Brain pericyte (primary cell): ENCODE measurements around the gene LRRC8D.

Experiments used
- DNase-seq: peaks from one replicate; pipeline ENCODE4 v3.0.0-alpha.2; 2012; ENCODE audit warnings: low read depth, low spot score

The LRRC8D gene

DNA sequence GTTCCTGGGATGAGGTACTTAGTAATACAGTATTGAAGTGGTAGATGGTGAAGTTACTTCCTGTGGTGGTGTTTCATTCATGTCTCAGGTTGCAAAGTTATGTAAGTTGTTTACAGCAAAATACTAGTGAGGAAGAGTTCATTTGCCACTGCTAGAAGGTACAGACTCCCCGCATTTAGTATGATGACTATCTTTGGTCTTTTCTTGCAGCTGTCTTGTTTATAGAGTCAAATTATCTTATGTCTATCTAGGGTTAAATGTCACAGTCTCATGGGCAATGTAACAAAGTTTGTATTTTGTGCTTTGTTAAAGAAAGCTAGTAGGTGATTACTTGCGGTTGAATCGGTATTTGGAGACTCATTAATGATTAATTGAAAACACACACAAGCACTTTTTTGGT, 50.2 kb downstream of the LRRC8D start:
- no peak for DNase-seq

DNA sequence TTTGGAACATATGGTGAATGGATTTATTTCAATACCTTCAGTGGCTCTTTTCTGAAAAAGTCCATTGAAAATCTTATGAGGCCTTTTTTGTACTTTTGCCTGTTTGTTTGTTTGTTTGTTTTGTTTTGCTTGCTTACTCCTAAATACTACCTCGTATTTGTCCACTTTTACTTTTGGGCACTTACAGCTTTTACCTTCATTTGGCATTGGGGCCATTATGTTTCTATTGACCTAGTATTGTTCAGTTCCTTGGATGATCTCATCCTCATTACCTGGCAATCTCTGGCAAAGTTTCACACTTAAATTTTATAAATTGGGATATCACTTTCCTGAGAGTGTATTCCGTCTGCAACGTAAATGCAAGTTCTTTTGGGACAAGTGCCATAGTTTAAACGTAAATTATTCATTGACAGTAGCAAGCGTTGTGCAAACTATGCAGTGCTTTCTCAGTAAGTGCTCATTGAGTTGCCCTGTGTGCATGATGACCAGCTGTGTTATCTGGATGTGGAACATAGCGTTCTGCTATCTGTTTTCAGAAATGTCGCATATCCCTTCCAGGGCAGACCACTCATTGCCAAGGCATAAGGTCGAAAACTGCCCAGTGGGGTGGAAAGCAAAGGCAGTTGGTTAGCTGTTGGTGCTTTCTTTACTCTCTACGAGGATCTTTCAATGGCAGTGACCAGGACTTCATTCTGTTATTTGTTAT, 51.1 kb downstream of the LRRC8D start:
- no peak for DNase-seq

DNA sequence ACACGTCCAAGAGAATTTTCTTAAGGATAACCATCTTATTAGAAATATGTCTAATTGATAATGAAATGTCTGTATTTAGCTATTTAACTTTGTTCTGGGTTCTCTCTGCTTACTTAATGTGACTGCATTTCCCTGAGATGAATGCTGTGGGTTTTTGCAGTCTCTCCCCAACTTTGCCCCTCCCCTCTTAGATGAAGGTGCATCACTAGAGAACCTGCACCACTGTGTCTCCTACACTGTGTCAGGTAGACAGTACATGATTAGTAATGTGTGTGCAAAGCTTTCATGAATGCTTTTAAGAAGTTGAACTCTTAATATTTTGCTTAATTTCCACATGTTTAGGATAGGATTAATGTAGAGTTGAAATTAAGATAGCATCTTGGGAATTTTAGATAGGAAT, 51.7 kb downstream of the LRRC8D start:
- no peak for DNase-seq

DNA sequence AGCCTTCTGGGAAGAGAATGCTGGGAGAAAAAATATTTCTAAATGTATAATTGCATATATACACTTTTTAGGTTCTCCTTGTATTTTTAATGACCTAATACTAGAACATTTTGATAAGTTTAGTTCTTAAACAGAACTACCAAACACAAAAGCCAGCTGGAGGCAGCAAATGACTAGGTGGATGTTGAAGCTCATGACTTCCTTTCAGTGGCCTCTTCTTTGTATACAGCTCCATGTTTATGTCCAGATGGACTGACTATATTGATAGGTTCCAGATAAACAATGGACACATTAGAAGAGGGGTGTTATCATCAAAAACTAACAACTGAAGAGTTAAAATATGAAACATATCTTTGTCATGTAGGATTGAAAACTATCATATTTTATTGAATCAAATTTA, 52.5 kb downstream of the LRRC8D start:
- no peak for DNase-seq

DNA sequence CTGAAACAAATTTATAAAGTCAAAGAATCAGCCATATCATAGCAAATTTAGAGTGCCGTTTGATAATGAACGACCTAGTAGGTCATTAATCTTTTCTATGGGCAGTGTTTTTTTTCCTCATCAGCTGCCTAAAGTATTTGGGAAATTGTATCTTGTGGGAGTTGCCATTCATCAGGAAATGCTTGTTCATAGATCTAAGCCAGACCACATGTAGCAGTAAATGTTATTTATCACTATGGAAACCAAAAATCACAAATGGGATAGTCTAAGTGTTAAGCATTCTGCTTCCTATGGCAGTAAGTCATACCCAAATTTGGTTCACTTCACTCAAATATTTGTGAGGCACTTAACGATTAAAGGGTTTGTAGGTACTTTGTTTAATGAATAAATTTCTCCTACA, 52.9 kb downstream of the LRRC8D start:
- no peak for DNase-seq

DNA sequence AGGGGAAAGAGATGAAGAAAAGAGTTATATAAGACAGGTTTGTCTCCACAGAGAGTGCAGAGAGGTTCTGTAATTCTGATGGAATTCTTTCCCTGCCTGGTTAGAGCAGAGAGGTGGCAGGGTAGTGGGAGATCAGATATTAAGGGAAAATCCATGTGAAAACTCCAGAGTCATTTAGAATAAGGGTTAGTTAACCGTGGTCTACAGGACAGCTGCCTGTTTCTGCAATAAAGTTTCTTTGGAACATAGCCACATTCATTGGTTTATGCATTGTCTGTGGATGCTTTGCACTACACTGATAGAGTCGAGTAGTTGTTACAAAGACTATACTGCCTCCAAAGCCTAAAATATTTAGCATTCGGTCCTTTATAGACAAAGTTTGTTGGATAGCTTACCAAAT, 55.6 kb downstream of the LRRC8D start:
- DNase-seq = no peak

DNA sequence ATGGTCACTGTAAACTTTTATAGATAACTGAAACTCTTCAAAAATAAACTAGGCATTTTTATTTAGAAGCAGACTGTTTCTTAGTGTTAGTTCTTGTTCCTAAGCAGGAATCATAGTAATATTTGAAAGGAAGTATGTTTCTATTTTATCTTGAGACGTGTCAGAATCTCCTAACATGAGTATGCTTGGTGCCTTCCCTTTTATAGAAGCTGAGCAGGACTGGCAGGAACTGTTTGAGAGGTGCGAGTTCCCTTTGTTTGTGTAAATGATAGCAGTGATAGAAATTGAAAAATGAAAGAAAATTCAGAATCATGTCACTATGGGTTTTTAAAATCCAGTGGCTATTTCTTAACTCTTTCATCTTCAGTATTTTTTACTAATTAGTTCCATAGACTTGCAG, 56.9 kb downstream of the LRRC8D start:
- DNase-seq = no peak

DNA sequence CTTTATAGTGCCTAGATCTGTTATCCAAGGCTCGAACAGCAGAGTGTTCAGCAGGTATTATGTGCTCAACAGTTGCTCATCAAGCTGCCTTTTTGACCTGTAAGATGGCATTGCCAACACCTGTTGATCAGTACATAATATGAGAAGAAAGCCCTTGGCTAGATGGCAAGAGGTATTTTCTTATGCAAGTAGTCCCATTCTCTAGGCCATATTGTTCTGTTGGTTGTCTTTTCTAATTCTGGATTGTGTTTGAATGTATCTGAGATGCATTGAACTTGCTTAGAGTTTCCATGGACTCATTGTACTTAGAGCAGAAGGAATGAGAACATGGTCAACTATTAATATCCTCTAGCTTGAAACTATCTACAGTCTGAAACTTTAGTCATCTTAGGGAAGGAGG, 57.4 kb downstream of the LRRC8D start:
- DNase-seq = no peak

DNA sequence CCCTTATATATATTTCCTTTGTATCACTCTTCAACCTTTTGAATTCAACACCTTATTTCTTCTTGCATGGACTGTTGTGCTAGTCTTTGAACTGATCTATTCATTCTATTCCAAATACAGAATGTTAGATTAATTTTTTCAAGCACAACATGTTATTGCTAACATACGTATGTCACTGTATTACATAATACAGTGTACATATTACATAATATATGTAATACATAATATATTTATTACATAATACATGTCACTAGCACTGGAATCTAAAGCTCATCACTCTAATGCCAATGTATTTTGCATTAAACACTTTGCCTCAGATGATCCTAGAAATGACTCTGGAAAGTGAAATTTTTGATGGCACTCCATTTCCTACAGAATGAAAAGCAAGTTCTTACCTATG, 59.8 kb downstream of the LRRC8D start:
- DNase-seq = no peak

DNA sequence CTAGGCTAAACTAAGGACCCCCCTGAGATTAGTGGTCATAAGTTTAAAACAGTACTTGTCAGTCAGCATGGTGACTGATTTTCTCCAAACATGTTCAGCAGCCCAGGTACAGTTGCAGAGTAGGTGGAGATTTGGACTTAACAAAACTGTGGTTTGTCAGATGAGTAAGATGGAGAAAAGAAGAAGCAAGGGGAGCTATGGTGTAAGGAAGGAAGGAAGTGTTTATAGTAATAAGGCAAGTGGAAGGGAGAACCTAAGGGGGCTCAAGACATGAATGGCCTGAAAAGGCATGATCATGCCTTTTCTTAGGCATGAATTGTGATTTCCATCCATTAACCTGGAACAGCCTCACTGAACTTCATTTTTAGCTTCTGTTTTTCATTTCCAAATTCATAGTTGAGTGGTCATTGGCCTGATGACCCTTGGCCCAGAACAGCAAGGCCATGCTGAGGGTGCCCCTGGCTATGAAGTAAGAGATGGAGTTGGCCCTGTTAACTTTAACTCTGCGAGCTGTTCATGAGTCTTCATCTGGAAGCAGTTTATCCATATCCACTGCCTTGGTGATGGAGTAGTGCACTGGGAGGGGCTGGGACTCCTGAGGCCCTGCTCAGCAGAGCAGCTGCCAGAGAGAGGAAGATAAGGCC, 60.7 kb downstream of the LRRC8D start:
- no peak for DNase-seq

DNA sequence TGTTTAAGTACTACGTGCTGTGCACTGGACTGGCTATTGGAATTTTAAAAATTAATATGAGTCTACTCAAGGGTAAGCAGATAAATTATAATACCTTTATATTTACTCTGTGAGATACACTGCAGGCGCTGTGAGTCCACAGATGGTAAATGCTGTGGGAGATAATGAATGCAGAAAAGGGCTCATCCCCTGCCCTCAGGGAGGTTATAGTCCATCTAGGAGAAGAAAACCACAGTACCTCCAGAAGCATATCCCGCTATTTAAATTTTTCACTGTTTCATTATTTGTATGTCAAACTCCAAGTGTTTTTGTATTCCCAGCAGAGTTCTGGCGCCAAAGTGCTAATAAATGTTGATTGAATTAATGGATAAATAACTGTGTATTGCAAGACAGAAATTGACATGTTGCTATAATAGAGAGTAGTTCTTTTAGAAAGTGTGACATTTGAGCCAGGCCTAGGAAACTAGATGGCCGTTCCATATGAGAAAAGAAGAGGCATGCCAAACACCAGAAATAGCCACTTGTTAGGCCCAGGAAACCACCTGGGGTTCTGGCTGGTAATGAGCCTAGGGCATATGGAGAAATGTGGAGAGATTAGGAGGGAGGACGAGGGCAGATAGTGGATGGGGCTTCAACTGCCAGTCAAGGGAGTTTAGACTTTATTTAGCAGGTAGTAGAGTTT, 61.7 kb downstream of the LRRC8D start:
- no peak for DNase-seq

DNA sequence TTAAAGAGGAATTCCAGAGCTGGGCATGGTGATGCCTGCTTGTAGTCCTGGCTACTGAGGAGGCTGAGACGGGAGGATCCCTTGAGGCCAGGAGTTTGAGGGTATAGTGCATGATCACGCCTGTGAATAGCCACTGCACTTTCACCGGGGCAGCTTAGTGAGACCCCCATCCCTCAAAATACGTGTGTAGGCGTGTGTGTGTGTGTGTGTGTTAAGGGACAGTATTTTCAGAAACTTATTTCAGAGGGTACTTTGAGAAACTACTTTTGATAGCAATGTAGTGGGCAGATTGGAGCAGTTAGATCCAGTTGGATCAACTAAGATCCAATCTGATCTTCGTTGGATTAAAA, 62.2 kb downstream of the LRRC8D start:
- DNase-seq = no peak

DNA sequence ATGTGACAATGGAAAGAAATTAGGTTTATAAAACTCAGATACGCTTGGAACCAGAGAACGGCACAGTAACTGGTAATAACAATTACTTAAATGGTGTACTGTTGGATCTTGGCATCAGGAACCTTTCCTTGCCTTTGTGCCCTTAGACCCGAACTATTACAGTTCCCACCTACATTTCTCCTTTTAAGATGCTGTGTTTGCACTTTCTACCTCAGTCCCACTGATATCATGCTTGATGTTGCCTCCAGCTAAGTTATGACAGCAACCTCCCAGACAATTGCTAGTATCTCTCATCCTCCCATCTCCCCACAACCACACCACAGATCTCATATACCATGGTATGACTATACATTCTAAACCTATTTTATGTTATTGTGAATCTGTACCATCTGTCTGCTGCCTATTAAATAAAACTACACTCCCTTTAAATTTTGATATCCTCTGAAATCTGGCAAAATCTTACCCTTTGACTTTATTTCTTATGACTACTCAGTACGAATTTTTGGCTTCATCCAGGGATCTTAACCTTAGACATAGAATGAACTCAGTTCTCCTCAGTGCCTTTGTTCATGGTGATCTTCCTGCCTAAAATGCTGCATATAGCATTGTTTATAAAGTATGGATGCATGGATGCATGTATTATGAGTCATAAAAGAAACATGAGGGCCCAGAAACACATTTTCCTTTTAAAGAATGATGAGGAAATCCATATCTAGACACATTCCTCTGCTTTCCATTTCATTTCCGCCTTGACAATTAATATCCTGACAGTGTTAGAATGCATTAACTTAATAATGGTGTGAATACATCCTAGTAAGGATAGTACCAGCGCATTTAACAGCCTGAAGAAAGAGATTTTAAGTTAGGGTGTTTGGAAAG, 64.1 kb downstream of the LRRC8D start:
- no peak for DNase-seq

DNA sequence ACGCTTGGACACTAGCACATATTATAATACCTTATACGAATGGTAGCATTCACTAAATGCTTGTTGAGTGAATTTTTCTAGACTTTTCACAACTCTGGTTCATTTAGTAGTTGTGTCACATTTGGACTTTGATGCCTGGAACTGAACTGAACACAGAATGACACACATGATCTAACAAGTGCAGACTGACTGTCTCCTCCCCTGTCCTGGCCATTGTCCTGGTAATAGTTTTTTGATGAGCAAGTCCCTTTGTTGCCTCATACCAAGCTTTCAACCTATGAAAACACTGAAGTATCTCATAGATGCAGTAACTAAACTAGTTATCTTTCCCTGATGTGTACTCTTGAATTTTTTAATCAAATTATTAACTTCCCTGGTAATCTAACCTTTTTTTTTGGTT, 66.4 kb downstream of the LRRC8D start:
- no peak for DNase-seq

DNA sequence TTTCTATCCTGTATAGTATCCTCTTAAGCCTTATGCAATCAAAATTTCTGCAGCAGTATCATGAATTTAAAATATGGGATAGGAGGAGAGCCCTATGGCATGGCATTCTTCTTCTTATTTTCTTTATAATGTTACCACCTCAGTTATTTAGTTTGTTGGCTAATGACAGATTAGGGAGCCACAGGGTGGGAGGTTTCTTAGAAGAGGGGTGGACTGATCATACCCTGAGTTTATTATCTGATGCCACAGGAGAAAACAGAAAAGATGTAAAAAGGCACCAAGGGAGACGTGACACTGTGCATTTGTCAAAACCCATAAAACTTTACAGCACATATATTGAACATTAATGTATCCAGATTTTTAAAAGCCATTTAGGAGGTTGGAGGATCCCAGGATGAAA, 66.9 kb downstream of the LRRC8D start:
- DNase-seq = no peak

DNA sequence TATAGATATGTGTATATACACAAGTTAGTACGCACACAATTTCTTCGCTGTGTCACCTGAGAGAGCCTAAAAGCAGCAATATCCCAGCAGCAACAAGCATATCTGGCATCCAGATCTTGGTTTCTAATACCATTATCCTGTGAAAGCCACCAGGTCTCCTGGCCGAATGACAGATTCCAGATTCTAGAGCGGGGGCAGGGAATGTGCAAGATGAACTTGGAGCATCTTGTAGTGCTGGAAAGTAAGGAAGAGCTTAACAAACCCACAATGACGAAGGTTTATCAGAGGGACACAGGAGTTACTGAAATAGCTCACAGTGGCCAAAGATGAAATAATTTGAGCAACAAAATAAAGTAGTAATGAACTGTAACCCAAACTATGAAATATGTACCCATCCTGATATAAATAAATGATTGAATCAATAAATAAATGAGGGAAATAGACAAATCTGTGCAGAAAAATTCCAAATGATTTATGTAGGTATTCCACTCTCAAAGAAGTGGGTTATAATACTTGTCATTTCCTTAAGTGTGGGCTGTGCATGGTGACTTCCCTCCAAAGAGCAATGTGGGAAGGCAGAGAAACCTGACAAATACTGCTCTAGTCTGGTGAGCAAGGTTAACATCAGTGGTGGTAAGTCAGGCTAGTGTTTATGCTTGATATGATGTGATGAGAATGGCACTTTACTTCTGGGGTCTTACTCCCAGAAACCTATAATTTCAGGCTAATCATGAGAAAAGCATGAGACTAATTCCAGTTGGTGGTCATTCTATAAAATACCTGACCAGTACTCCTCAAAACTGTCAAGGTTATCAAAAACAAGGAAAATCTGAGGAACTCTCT, 67.9 kb downstream of the LRRC8D start:
- DNase-seq = no peak

DNA sequence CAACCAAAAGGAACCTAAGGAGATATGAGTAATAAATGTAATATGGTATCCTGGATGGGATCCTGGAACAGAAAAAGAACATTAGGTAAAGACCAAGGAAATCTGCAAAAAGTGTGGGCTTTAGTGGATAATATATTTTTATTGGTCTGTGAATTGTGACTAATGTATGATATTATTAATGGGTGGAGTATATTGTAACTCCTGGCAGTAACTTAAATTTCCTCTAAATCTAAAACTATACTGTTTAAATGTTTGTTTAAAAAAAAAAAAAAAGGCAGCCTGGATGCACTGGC, 68.4 kb downstream of the LRRC8D start:
- DNase-seq = no peak

DNA sequence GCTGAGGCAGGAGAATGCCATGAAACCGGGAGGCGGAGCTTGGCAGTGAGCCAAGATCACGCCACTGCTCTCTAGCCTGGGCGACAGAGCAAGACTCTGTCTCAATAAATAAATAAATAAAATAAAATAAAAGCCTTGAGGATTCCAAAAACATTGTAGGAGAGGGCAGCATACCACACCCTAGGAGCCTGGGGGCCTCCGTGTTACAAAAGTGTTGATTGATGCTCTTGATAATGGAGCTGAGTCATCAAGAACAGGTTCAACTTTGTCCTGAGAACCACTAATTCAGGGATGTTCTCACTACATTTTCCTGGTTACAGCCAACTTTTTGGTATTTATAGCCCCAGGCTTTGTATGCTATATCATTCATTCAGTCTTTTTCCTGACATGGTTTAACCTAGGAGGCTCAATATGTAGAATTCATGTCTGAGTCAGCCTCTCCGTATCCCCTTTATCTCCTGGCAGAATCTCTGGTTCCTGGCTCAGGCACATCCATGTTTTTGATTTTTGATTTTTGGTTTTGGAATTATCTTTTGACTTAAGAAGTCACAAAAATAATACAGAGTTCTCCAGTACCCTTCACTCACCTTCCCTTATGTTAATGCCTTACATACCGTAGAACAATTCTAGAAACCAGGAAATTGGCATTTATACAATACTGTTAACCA, 69.4 kb downstream of the LRRC8D start:
- DNase-seq = no peak

DNA sequence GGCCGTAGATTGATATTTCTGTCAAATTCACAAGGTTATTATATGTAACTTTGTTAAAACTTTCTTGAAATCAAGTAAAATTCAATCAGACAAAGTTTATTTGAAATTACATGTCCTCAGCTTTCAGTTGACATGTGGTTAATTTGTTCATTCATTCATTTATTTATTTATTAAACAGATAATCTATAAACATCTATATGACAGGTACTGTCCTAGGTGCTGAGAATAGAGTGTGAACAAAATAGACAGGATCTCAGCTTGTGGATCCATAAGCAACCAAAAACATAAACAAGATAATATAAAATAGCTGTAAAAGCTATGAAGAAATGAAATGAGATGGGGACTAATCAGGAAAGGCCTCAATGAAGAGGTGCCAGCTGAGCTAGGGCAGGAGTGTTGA, 72.0 kb downstream of the LRRC8D start:
- no peak for DNase-seq

DNA sequence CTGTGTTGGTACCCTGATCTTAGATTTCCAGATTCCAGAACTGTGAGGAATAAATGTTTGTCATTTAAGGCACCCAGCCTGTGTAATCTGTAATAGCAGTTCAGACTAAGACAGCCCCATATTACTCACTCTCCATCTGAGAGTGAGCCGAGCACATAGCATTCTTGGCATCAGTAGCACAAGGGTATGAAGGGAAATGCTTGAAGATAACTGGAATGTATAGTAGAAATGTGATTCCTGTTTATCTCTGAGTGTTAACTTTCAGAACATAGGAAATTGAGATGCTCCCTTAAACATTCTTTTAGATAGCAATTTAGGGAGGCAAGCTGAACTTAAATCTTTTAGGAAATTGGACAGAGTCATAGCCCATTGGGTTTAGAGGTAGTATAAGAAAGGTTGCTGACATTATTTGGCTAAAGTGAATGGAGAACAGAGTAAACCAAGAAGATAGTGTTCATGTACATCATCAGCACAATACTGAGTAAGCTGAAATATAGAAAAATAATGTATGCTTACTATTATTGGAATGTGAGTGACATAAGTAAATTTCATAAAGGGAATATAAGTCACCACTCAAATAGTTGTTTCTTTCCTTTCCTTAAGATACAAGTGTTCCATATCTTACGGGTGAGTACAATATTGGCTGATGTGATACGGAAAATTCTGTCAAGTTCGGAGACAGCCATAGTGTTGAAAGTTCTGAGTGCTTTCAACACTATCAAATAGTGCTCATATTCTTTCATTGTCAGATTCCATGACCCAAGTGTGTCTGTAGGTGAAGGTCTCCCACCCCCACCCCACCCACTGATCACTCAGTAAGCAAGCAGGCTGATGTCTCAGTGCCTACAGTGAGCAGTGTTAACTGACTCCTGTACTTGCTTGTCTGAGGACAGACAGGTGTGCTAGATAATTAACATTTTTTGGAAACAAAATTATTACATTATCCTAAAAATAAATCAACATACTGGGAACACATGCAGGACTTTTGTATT, 73.7 kb downstream of the LRRC8D start:
- DNase-seq = no peak
